Neural progenitor cell (in vitro differentiated cells): ENCODE data around the gene HEYL. TPM values are rescaled to one million over a fixed set of nuclear protein-coding genes. Genes with fewer than 3 reads are reported as not detected.

Experiments
- DNase-seq: peaks from one replicate; pipeline ENCODE4 v3.0.0-alpha.2; 2016; ENCODE audit warnings: low spot score
- H2AFZ ChIP-seq: fragments of 200-600 bp; sonication (generic); replicated peaks from 2 replicates; pipeline ENCODE4 v1.6.1; 2016; ENCODE audit warnings: antibody characterized with exemption
- H3F3A ChIP-seq: fragments of 200-600 bp; sonication (generic); 2 replicates; pipeline ENCODE4 v1.6.1; 2016; ENCODE audit warnings: antibody characterized with exemption, low read depth
- H3K27ac ChIP-seq: fragments of 200-600 bp; sonication (generic); 2 replicates; pipeline ENCODE4 v1.5.1; 2016; ENCODE audit warnings: mild to moderate bottlenecking
- H3K27me3 ChIP-seq: fragments of 200-600 bp; sonication (generic); 2 replicates; pipeline ENCODE4 v1.6.1; 2016; ENCODE audit warnings: mild to moderate bottlenecking, moderate library complexity
- H3K36me3 ChIP-seq: fragments of 200-600 bp; sonication (generic); 2 replicates; pipeline ENCODE4 v1.5.1; 2016
- H3K4me1 ChIP-seq: fragments of 200-600 bp; sonication (generic); 2 replicates; pipeline ENCODE4 v1.6.1; 2016; ENCODE audit warnings: mixed run types
- H3K4me2 ChIP-seq: fragments of 200-600 bp; sonication (generic); 2 replicates; pipeline ENCODE4 v1.6.1; 2016
- H3K4me3 ChIP-seq: fragments of 200-600 bp; sonication (generic); 2 replicates; pipeline ENCODE4 v1.5.1; 2016
- H3K79me2 ChIP-seq: fragments of 200-600 bp; sonication (generic); 2 replicates; pipeline ENCODE4 v1.6.1; 2016; ENCODE audit warnings: low read depth
- H3K9ac ChIP-seq: fragments of 200-600 bp; sonication (generic); 2 replicates; pipeline ENCODE4 v1.6.1; 2016
- H3K9me3 ChIP-seq: fragments of 200-600 bp; sonication (generic); 2 replicates; pipeline ENCODE4 v1.5.1; 2016; ENCODE audit warnings: low read depth
- H4K20me1 ChIP-seq: fragments of 200-600 bp; sonication (generic); 2 replicates; pipeline ENCODE4 v1.6.1; 2016; ENCODE audit warnings: low read depth
- H3K27ac Mint-ChIP-seq: 3 replicates; pipeline ENCODE4 v1.8.0; 2021; ENCODE audit warnings: mixed read lengths
- H3K27me3 Mint-ChIP-seq: 2 replicates; pipeline ENCODE4 v1.8.0; 2022; ENCODE audit warnings: low read depth, mild to moderate bottlenecking, inconsistent platforms, moderate library complexity, mixed read lengths; ENCODE audit not compliant: insufficient read depth
- H3K36me3 Mint-ChIP-seq: 3 replicates; pipeline ENCODE4 v1.8.0; 2021; ENCODE audit warnings: mixed read lengths
- H3K4me1 Mint-ChIP-seq: 3 replicates; pipeline ENCODE4 v1.8.0; 2021; ENCODE audit warnings: mixed read lengths
- H3K4me3 Mint-ChIP-seq: 3 replicates; pipeline ENCODE4 v1.8.0; 2021; ENCODE audit warnings: mild to moderate bottlenecking, moderate library complexity, mixed read lengths
- H3K9me3 Mint-ChIP-seq: 3 replicates; pipeline ENCODE4 v1.8.0; 2020; ENCODE audit warnings: mixed read lengths
- EZH2 ChIP-seq: fragments of 200-600 bp; sonication (generic); IDR thresholded peaks from 2 replicates; pipeline ENCODE4 v1.6.1; 2017; ENCODE audit warnings: antibody characterized with exemption, mild to moderate bottlenecking, moderate library complexity
- EZH2phosphoT487 ChIP-seq: fragments of 200-600 bp; sonication (generic); IDR thresholded peaks from 2 replicates; pipeline ENCODE4 v1.6.1; 2017; ENCODE audit warnings: antibody characterized with exemption
- total RNA-seq: library from RNA; depleted of rRNA; stranded (reverse); fragments of >200 nt; gene quantifications from 2 replicates; pipeline ENCODE4 v1.2.3, GENCODE V29; 2015; ENCODE audit warnings: low replicate concordance
- TF ChIP-seq, protein P1 (sequence below): fragments of 200-600 bp; sonication (generic); IDR thresholded peaks from 2 replicates; pipeline ENCODE4 v1.5.1; 2017; ENCODE audit warnings: antibody characterized with exemption, mild to moderate bottlenecking

Gene HEYL
- total RNA-seq, 1 donor from 2014 or later, result 2.3 TPM

- H3K27ac ChIP-seq, result no peak overlapping the region
- no peaks in the 10 kb centered on the region for H3K4me1 ChIP-seq
- H3K9me3 ChIP-seq, result no peaks in the 10 kb centered on the region
- Mint-ChIP-seq H3K4me1 (peaks cover 14% of the 10 kb centered on the region), H3K4me3 (no peak overlapping the region), H3K27ac (no peak overlapping the region), H3K36me3 (no peaks in the 10 kb centered on the region), H3K9me3 (no peaks in the 10 kb centered on the region), H3K27me3 (peaks cover 14% of the 10 kb centered on the region)
- no peaks in the 10 kb centered on the region for H3K36me3 ChIP-seq
- TF ChIP-seq EZH2phosphoT487 (no peak), EZH2 (no peak)
- TF ChIP-seq, protein P1, sequence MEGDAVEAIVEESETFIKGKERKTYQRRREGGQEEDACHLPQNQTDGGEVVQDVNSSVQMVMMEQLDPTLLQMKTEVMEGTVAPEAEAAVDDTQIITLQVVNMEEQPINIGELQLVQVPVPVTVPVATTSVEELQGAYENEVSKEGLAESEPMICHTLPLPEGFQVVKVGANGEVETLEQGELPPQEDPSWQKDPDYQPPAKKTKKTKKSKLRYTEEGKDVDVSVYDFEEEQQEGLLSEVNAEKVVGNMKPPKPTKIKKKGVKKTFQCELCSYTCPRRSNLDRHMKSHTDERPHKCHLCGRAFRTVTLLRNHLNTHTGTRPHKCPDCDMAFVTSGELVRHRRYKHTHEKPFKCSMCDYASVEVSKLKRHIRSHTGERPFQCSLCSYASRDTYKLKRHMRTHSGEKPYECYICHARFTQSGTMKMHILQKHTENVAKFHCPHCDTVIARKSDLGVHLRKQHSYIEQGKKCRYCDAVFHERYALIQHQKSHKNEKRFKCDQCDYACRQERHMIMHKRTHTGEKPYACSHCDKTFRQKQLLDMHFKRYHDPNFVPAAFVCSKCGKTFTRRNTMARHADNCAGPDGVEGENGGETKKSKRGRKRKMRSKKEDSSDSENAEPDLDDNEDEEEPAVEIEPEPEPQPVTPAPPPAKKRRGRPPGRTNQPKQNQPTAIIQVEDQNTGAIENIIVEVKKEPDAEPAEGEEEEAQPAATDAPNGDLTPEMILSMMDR, result no peak
- H3K9ac ChIP-seq, result no peak overlapping the region
- no peaks in the 10 kb centered on the region for H3F3A ChIP-seq
- no peak overlapping the region for H2AFZ ChIP-seq
- no peak overlapping the region for H3K4me2 ChIP-seq
- no peak for DNase-seq
- peaks cover 76% of the 10 kb centered on the region for H3K27me3 ChIP-seq
- no peak overlapping the region for H3K4me3 ChIP-seq
- no peaks in the 10 kb centered on the region for H3K79me2 ChIP-seq
- no peaks in the 10 kb centered on the region for H4K20me1 ChIP-seq
Observed at GRCh38 chr1:39655578-39656268, 16.3 kb upstream of the HEYL start.

DNA sequence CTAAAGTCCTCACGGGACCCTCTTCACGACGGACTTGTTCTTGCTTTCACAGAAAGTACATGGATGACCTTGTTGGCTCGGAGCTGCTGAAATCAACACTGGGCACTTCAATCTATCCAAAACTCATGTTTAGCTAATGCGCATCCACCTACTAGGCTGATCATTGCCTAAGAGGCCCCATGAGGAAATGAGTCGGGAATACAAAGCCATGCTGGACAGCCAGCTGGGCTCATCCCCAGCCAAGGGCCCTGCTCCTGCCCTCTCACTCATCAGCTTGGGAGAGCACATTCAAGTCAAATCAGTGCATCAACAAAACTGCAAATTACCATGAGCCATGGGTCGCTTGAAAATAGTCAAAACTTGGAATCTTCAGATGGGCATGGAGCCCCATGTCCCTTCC is 14.8 kb upstream of the HEYL start:
- Histone ChIP-seq H3K4me1 (no peaks in the 10 kb centered on the region), H3K4me3 (no peak overlapping the region), H4K20me1 (no peaks in the 10 kb centered on the region), H3K4me2 (no peak overlapping the region), H3K9ac (no peak overlapping the region), H3K36me3 (no peaks in the 10 kb centered on the region), H3K79me2 (no peaks in the 10 kb centered on the region), H3K27me3 (peaks cover 75% of the 10 kb centered on the region), H3F3A (no peaks in the 10 kb centered on the region), H2AFZ (no peak overlapping the region), H3K27ac (no peak overlapping the region), H3K9me3 (no peaks in the 10 kb centered on the region)
- H3K4me3 Mint-ChIP-seq, result no peak overlapping the region
- no peak for DNase-seq
- no peak overlapping the region for H3K27ac Mint-ChIP-seq
- no peaks in the 10 kb centered on the region for H3K36me3 Mint-ChIP-seq
- H3K9me3 Mint-ChIP-seq, result no peaks in the 10 kb centered on the region
- TF ChIP-seq, protein P1, result no peak
- TF ChIP-seq EZH2 (no peak), EZH2phosphoT487 (no peak)
- peaks cover 14% of the 10 kb centered on the region for H3K4me1 Mint-ChIP-seq
- peaks cover 11% of the 10 kb centered on the region for H3K27me3 Mint-ChIP-seq

DNA sequence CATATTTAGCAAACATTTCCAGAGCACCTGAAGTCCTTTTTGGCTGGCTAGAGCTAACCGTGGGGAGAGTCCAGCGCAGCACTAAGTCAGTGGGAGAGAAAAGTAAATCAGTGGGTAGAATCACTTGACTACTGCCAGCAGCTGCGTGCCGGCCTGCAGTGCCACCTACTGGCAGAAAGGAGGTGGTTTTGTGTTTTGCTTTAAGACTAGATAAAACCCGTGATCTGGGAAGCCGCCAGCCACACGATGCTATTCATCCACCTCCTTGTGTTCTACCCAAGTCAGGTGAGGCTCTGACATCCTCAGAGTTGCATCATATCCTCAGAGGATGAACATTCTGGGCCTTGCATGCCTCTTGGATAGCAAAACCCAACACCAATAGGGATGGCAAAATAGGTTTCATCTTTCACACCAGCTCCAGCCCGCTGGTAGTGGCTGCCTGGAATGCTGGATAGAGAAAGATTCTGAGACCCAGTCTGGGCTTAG is 14.1 kb upstream of the HEYL start:
- Histone ChIP-seq H3K27me3 (peaks cover 73% of the 10 kb centered on the region), H2AFZ (peak overlapping the region; percentile 70)

More for the DNA sequence above, 14.1 kb upstream of the HEYL start:
- Mint-ChIP-seq H3K4me3 (no peak overlapping the region), H3K36me3 (no peaks in the 10 kb centered on the region), H3K27ac (peak overlapping the region; percentile 1), H3K9me3 (no peaks in the 10 kb centered on the region), H3K27me3 (peaks cover 11% of the 10 kb centered on the region), H3K4me1 (peaks cover 14% of the 10 kb centered on the region)
- TF ChIP-seq EZH2, result no peak
- TF ChIP-seq, protein P1, result peak; percentile 90
- no peaks in the 10 kb centered on the region for H3K4me1 ChIP-seq
- H3F3A ChIP-seq, result no peaks in the 10 kb centered on the region
- H3K4me3 ChIP-seq, result no peak overlapping the region
- H4K20me1 ChIP-seq, result no peaks in the 10 kb centered on the region
- H3K27ac ChIP-seq, result no peak overlapping the region
- H3K36me3 ChIP-seq, result no peaks in the 10 kb centered on the region
- H3K4me2 ChIP-seq, result no peak overlapping the region
- no peaks in the 10 kb centered on the region for H3K9me3 ChIP-seq
- no peaks in the 10 kb centered on the region for H3K79me2 ChIP-seq
- peak; percentile 80 for DNase-seq
- H3K9ac ChIP-seq, result no peak overlapping the region
